Measurements from ENCODE around the gene C19orf12.

C19orf12 gene

GRCh38 chr19:29662278-29662603, 52.8 kb downstream of the C19orf12 start:
- TF ChIP-seq, protein P1, sequence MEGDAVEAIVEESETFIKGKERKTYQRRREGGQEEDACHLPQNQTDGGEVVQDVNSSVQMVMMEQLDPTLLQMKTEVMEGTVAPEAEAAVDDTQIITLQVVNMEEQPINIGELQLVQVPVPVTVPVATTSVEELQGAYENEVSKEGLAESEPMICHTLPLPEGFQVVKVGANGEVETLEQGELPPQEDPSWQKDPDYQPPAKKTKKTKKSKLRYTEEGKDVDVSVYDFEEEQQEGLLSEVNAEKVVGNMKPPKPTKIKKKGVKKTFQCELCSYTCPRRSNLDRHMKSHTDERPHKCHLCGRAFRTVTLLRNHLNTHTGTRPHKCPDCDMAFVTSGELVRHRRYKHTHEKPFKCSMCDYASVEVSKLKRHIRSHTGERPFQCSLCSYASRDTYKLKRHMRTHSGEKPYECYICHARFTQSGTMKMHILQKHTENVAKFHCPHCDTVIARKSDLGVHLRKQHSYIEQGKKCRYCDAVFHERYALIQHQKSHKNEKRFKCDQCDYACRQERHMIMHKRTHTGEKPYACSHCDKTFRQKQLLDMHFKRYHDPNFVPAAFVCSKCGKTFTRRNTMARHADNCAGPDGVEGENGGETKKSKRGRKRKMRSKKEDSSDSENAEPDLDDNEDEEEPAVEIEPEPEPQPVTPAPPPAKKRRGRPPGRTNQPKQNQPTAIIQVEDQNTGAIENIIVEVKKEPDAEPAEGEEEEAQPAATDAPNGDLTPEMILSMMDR (IDR thresholded peaks at IDR 0.05): no peak
- no peak for TF ChIP-seq ZFX (IDR thresholded peaks at IDR 0.05; ENCODE audit: borderline replicate concordance)
- no peak overlapping the region for H3K27ac ChIP-seq

DNA sequence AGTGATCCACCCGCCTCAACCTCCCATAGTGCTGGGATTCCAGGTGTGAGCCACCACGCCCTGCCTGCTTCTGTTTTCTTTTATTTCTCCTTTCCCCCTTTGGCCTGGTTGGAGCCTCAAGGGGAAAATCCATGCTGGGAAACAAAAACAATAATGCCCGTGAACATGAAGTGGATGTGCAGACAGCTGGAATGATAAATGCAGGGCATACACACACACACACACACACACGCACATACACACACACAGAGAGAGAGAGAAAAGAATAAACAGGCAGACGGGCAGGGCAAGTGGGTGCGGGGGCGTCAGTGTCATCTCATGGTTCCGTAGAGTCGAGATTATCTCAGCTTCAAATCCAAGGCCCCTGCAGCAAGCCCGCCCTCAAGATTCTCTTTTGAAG, 54.2 kb downstream of the C19orf12 start:
- no peak overlapping the region for H3K27ac ChIP-seq
- TF ChIP-seq, protein P1 (IDR thresholded peaks at IDR 0.05): no peak
- no peak for TF ChIP-seq ZFX (IDR thresholded peaks at IDR 0.05; ENCODE audit: borderline replicate concordance)

DNA sequence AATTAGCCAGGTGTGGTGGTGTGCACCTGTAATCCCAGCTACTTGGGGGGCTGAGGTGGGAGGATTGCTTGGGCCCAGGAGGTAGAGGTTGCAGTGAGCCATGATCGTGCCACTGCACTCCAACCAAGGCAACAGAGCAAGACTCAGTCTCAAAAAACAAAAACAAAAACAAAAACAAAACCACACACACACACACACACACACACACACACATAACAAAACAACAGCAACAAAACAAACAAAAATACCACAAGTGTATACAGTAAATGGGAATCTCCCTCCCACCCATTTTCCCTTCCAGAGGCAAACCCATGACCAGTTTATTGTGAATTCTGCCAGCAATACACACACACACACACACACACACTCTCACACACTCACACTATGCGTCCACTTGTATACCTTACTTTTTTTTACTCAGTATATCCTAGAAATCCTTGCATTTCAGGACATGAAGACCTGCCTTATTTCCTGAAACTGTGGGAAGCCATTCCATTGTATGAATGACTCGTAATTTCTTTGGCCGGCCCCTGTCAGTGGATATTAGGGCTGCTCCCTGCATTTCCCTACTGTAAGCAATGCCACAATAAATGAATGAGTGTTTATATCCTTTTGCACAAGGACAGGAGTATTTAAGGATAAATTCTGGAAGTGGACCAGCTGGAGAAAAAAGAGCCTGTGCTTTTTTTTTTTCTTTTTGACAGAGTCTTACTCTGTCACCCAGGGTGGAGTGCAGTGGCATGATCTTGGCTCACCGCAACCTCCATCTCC, 56.7 kb downstream of the C19orf12 start:
- TF ChIP-seq ZFX (IDR thresholded peaks at IDR 0.05; ENCODE audit: borderline replicate concordance): no peak
- TF ChIP-seq, protein P1 (IDR thresholded peaks at IDR 0.05): no peak
- no peak overlapping the region for H3K27ac ChIP-seq

GRCh38 chr19:29655648-29656335, 59.3 kb downstream of the C19orf12 start:
- H3K27ac ChIP-seq: no peak overlapping the region
- TF ChIP-seq, protein P1 (IDR thresholded peaks at IDR 0.05): no peak
- TF ChIP-seq ZFX (IDR thresholded peaks at IDR 0.05; ENCODE audit: borderline replicate concordance): no peak

DNA sequence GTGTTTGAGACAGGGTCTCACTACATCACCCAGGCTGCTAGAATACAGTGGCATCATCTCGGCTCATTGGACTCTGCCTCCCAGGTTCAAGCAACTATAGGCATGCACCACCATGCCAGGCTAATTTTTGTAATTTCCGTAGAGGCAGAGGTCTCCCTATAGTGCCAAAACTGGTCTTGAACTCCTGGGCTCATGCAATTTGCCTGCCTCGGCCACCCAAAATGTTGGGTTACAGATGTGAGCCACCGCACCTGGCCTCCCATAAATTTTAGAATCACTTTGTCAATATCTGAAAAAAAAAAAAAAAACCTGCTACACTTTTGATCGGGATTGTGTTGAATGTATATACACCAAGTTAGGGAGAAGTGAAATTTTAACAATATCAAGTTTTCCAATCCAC, 61.7 kb downstream of the C19orf12 start:
- TF ChIP-seq ZFX (IDR thresholded peaks at IDR 0.05; ENCODE audit: borderline replicate concordance): no peak
- TF ChIP-seq, protein P1 (IDR thresholded peaks at IDR 0.05): no peak
- no peak overlapping the region for H3K27ac ChIP-seq

GRCh38 chr19:29651622-29652394, 63.3 kb downstream of the C19orf12 start:
- H3K27ac ChIP-seq: no peak overlapping the region
- TF ChIP-seq, protein P1 (IDR thresholded peaks at IDR 0.05): no peak
- no peak for TF ChIP-seq ZFX (IDR thresholded peaks at IDR 0.05; ENCODE audit: borderline replicate concordance)

All from 22Rv1 (cell line).